Subcutaneous adipose tissue (tissue), 4 donors: ENCODE results near the gene METTL18. TPM values are rescaled to one million over a fixed set of nuclear protein-coding genes. Genes with fewer than 3 reads are reported as not detected.

Source experiments
- total RNA-seq, 4 donors: library from RNA; depleted of rRNA; stranded (reverse); fragments of >200 nt; gene quantifications; one replicate each; pipeline ENCODE4 v1.1.0, GENCODE V29; 2016
- TF ChIP-seq, protein P1 (sequence below): fragments of 450-650 bp; IDR thresholded peaks from one replicate; pipeline ENCODE4 v1.5.1; 2016; ENCODE audit warnings: low read depth, mild to moderate bottlenecking, control low read depth, antibody characterized with exemption, moderate library complexity

METTL18 gene
- total RNA-seq, 4 donors from 2014 or later, result 3.6 to 6.2 (median 5.1) TPM

GRCh38 chr1:169824153-169824552 is 29.4 kb upstream of the METTL18 start:
- TF ChIP-seq, protein P1, sequence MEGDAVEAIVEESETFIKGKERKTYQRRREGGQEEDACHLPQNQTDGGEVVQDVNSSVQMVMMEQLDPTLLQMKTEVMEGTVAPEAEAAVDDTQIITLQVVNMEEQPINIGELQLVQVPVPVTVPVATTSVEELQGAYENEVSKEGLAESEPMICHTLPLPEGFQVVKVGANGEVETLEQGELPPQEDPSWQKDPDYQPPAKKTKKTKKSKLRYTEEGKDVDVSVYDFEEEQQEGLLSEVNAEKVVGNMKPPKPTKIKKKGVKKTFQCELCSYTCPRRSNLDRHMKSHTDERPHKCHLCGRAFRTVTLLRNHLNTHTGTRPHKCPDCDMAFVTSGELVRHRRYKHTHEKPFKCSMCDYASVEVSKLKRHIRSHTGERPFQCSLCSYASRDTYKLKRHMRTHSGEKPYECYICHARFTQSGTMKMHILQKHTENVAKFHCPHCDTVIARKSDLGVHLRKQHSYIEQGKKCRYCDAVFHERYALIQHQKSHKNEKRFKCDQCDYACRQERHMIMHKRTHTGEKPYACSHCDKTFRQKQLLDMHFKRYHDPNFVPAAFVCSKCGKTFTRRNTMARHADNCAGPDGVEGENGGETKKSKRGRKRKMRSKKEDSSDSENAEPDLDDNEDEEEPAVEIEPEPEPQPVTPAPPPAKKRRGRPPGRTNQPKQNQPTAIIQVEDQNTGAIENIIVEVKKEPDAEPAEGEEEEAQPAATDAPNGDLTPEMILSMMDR, result no peak

DNA sequence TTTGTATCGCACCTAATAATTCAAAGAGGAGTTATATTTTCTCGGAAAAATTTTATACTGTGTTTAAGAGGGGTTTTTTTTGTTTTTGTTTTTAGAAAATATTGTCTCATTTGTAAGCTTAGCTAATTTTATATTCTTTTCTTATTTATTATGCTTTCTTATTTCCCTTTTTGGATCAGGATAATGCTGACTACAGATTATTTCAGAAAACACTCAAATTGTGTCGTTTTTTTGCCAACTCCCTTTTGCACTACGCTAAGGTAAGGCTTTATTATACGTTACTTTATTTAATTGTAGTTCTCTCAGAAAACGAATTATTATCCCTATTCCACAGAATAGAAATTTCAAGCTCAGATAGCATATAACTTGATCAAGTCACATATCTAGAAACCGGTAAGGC is 26.8 kb upstream of the METTL18 start:
- TF ChIP-seq, protein P1, result no peak

GRCh38 chr1:169816617-169817016 is 21.9 kb upstream of the METTL18 start:
- TF ChIP-seq, protein P1, result no peak

GRCh38 chr1:169814265-169814664 is 19.6 kb upstream of the METTL18 start:
- TF ChIP-seq, protein P1, result no peak

DNA sequence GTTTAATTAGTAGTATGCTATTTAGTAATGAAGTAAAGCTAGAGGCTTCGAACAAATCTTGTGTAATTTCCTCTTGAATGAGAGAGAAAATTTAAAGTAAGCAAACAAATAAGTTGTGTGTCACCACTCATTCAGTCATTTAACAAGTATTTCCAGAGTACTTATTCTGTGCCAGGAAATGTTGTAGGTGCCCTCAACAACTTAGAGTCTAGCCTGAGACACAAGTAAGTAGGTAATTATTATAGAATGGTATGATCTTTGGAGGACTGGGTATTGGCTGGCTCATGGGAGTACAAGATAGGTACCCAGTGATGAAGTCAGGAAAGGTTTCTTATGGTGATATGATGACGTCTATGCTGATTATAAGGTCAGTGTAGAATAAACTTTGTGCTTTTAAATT is 17.4 kb upstream of the METTL18 start:
- TF ChIP-seq, protein P1, result no peak

DNA sequence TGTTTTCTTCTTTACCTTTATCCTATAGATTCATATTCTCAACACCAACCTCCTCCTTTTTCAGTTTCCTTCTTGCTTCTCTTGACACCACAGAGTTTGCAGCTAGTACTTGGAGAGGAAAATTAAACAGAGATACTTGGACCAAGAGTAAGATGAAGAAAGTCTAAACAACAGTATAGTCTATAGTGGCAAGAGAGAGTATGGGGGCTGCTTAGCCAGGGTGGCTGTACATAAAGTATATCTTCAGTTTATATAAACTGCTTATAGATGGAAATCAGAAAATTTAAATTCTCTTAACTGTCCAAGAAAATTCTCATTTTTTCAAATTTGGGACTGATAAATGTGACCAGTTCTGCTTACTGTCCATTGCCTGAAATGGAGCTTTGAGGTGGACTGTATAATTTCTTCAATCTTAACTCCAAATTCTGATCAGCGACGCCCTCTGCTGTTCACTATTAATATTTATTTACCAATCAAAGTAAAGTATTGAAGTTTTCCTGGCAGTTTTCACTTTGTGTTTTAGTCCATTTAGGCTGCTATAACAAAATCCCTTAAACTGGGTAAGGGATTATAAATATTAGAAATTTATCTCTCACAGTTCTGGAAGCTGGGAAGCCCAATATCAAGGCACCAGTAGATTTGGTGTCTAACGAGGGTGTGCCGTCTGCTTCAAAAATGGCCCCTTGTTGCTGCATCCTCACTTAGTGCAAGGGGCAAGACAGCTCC is 14.8 kb upstream of the METTL18 start:
- TF ChIP-seq, protein P1, result no peak

DNA sequence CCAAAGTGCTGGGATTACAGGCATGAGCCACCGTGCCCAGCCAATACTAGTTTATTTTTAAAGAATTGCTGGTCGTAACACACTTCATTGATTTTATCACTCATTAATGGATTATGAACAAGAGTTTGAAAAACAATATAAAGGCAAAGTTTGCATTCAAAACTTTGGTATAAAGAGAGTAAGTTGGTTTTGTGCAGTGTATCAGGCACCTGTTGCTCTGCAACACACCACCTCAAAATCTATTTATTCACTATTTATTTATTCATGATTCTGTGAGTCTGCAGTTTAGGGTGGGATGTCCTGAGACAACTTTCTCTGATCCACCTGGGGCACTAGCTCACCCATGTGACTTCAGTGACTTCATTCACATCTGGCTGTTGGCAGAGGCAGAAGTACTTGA is 10.2 kb upstream of the METTL18 start:
- TF ChIP-seq, protein P1, result no peak
